Body of pancreas (tissue), 4 donors: ENCODE results near the gene ITGA8.

ENCODE experiments used
- CTCF ChIP-seq, 7 experiments: fragments of 450-650 bp in 4 of 7; fragments of 200-600 bp in 3 of 7; sonication (generic) in 3 of 7; IDR thresholded peaks; one replicate each; pipeline ENCODE4 v1.5.1; 2016 to 2019; ENCODE audit warnings: antibody characterized with exemption in 7 of 7
- POLR2A ChIP-seq, 3 donors: fragments of 450-650 bp; IDR thresholded peaks; one replicate each; pipeline ENCODE4 v1.6.1; 2016; ENCODE audit warnings: antibody characterized with exemption in 3 of 3, mild to moderate bottlenecking in 2 of 3

- TF ChIP-seq CTCF (IDR thresholded peaks at IDR 0.05) (no peak), POLR2A (IDR thresholded peaks at IDR 0.05) (no peak)
Measured at GRCh38 chr10:15550950-15551349, 168.8 kb downstream of the ITGA8 start.
